ENCODE data around the gene CCDC33.

CCDC33 gene

DNA sequence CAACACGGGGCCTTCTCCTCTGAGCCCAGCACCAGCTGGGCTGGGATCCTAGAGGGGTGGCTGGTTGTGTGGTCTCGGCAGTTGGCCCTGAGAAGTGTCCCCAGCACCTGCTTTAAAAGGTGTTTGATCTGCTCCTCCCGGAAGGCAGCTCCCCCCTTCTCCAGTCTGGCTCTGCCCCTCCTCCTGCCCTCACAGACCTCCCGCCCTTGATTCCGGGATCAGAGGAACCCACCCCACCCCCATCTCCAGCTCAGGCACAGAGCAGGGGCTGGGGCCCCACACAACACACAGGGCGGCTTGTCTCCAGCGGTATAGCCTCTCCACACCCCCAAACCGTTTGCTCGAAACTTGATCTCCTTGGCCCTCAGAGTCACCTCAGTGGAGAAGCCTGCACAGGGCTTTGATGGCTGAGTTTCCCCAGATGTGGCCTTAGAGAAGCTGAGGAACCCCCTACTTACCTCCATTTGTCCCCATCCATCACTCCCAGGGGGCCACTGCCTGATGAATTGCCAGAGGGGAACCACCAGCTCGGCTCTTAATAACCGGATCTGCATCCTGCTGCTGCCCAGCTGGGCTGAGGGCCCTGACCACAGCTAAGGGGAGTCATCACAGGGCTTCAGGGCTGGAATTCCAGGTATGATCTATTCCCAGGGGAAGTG lies 27.1 kb upstream of the CCDC33 start:
- in situ Hi-C loops (cut with MboI; ENCODE audit: low sequenced_read_pairs): no loop called here

DNA sequence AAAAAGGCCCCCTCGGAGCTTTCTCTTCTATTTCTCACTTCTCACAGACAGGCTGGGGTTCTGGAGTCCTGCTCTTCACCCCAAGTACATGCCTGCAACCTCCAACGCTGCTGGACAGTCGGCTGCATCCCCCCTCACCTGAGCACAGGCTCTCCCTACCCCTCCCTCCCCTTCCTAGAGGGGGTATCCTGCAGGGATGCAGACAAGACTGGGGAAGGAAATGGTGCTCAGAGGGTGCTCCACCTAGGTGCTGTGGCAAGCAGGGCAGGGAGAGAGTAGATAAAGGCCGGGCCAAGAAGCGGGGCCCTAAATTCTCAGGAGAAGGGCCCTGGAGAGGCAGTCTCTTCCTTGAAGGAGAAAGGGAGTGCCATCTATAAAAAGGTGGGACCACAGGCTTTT lies 26.6 kb upstream of the CCDC33 start:
- in situ Hi-C loops (cut with MboI; ENCODE audit: low sequenced_read_pairs): no loop called here

DNA sequence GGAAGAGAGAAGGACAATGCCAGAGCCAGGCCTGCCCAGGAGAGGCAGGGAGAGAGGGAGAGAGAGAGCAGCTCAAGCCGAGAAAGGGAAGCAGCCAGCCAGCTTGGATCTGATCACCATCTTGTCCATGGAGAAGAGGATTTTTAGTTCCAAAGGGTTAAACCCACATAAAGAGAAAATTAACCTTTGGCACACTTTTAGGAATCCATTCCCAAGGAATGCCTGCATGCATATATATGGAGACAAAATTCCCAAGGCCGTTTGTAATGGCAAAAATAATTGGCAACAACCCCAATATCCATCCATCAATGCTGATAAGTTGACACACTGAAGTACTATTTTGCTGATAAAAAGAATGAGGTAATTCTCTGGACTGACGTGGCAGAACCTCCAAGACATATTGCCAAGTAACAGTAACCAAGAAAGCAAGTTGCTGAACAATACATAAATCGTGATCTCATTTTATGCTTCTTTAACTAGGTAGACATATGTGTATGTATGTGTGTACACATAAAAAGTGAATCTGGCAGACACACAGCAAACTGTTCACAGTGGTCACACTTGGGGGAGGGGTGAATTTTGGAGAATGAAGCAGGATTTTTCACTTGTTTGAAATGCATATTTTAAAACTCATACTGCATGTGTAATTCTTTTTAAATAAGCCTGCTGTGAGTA lies 26.0 kb upstream of the CCDC33 start:
- in situ Hi-C loops (cut with MboI; ENCODE audit: low sequenced_read_pairs): no loop called here

DNA sequence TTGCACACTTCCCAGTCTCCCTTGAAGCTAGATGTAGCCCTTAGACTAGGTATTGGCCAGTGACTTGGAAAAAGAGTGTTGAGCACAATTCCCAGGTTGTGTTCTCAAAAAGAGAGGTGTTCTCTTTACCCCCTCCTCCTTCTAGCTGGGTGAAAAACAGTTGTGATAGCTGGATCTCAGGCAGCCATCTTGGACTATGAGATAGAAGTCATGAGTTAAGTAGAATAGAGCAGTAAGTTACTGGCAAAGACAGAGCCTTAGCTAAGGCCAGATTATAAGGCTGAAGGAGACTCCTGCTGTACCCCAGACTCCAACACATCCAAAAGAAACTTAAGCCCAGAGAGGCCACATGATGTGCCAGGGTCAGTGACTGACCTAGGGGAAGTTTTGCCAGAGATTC lies 25.4 kb upstream of the CCDC33 start:
- in situ Hi-C loops (cut with MboI; ENCODE audit: low sequenced_read_pairs): no loop called here

DNA sequence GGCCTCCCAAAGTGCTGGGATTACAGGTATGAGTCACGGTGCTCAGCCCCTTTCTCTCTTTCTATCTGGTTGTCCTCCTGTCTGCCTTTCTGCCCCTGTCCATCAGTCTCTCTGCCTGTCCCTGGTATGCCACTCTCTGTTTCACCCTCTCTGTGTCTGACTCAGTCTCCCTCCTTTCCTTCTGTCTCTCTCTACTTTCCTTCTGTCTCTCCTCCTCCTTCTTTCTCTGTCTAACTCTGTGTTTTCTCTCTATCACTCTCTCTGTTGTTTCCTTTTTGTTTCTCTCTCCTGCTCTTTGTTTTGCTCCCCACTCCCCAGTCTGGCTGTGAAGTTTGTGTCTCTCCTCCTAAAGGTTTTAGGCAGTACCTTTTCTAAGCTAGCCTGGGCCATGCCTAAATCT lies 24.5 kb upstream of the CCDC33 start:
- in situ Hi-C loops (cut with MboI; ENCODE audit: low sequenced_read_pairs): no loop called here

DNA sequence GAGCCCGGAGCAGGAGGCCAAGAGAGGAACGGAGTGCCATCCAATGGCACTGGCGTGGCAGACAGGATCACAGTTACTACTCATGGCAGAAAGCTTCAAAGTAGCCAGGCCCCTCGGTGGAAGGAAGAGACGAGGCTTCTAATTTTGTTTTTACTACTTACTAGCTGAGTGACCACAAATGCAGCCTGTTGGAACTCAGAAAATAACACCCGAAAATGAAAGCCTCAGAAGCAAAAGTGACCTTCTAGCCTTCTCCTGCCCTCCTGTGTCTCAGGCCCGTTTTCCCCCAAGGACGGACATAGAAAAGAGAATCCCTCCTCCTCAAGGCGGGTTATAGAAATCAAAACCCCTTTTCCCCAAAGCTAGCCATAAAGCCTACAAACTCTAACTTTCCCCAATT lies 23.6 kb upstream of the CCDC33 start:
- in situ Hi-C loops (cut with MboI; ENCODE audit: low sequenced_read_pairs): no loop called here

DNA sequence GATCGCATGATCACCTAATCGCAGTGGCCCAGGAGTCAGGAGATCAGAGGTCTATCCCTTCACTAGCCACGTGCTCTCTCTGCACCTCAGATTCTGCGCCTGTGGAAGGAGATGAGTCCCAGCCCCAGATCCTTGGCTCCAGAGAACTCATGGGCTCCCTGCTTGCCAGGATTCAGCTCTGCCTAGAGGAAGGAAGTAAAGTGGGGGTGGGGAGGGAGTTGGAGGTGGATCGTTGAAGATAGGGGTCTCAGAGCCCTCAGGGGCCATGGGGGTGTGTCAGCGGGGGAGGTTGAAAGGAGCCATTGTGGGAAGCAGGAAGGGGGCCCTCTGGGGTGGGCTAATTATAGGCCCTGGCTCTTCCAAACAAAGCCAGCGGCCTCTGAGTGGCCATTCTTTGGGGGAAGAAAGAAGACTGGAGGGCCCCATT lies 22.3 kb upstream of the CCDC33 start:
- in situ Hi-C loops (cut with MboI; ENCODE audit: low sequenced_read_pairs): no loop called here

DNA sequence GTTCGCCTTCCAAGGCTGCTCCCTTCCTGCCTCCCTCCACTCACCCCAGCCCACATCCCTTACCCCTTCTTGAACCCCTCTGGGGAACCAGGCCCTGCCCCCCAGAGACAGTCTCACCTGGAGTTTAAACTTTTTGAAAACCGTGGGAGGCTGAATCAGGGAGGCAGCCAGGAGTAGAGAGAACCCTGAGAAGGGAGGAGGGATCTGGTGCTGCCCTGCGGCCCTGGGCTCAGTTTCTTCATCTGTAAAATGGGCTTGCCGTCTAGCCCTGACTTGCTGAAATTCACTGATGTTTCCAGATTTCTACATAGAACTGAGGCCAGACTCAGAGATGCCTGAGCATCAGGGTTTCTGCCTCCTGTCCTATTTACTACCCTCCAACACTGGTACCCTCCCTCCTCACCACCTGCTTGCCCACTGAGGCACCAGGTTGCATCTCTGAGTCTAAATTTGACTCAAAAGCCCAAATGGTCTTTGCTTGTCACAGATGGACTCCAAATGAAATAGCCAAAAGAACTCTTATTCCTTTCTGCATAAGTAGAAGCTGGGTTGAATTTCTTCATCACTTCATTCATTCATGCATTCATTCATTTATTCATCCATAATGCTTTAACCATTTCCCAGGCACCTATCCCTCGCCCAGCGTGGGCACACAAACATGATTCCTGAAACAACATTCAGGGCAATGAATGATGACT lies 21.7 kb upstream of the CCDC33 start:
- in situ Hi-C loops (cut with MboI; ENCODE audit: low sequenced_read_pairs): no loop called here

DNA sequence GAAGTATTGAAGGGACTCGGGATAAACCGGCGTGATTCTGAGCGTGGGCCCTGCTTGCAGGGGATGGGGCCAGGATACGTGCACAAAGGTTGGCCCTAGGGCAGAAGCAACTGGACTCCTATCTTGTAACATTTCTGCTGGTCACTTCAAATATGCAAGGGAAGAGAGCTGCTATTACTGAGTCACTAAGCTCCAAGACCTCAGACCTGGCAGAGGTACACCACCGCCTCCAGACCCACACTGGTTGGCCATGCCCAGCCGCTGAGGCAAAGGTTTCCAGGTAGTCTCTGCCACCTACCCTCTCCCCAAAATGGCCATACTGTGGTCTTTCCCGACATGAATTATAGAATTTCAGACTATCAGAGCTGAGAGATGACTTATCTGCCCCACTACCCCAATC lies 20.2 kb upstream of the CCDC33 start:
- in situ Hi-C loops (cut with MboI; ENCODE audit: low sequenced_read_pairs): no loop called here

DNA sequence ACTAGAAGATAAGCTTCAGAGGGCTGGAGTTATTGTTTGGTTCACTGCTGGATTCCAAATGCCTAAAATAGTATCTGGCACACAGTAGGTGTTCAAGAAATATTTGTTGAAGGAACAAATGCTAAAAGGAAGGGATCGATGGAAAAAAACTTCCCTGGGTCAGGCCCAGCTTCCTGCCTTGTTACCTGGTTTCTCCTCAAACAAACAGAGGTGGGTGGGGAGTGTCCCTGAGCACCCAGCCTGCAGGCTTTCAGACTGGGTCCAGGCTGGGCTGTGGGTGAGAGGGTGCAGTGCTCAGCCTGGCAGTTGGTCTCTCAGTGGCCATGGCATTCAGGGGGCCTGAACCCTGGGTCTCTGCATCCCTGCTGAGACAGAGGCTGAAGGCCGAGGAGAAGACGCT lies 19.2 kb upstream of the CCDC33 start:
- in situ Hi-C loops (cut with MboI; ENCODE audit: low sequenced_read_pairs): no loop called here

DNA sequence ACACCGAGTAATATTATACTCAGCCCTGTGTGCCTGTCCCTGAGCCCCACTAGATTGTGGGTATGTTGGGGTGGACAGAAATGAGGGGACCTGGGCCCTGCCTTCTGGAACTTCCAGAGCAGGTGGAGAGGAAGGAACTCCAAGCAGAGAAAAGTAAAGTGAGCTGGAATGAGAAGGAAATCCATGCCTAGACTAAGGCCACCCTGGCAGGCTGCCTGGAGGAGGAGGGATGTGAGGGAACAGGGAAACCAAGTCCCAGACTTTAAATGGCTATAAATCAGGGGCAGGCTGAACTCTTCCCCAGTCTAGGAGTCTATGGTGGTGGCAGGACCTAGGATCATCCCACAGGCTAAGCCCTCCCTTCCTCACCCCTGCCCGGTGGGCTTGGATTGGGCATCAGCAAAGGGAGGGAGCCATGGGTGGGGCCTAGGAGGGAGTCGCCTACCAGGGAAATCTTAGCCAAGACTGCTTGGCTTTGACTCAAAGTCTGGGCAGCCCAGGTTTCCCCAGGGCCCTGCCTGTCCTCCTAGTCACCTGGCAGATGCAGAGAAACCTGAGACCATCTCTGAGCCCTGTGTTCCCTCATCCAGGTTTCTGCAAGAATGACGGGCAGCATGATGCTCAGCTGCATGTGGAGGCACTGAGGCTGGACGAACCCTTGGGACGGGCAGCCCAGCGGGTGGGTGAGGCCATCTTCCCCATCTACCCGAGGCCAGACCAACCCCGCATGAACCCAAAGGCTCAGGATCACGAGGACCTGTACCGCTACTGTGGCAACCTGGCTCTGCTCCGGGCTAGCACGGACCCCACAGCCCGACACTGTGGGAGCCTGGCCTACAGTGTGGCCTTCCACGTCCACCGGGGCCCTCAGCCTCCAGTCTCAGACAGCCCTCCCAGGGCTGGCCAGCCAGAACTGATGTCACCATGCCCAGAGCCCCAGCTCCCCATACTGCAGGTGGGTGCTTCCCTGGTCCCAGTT lies 17.9 kb upstream of the CCDC33 start:
- in situ Hi-C loops (cut with MboI; ENCODE audit: low sequenced_read_pairs): no loop called here

DNA sequence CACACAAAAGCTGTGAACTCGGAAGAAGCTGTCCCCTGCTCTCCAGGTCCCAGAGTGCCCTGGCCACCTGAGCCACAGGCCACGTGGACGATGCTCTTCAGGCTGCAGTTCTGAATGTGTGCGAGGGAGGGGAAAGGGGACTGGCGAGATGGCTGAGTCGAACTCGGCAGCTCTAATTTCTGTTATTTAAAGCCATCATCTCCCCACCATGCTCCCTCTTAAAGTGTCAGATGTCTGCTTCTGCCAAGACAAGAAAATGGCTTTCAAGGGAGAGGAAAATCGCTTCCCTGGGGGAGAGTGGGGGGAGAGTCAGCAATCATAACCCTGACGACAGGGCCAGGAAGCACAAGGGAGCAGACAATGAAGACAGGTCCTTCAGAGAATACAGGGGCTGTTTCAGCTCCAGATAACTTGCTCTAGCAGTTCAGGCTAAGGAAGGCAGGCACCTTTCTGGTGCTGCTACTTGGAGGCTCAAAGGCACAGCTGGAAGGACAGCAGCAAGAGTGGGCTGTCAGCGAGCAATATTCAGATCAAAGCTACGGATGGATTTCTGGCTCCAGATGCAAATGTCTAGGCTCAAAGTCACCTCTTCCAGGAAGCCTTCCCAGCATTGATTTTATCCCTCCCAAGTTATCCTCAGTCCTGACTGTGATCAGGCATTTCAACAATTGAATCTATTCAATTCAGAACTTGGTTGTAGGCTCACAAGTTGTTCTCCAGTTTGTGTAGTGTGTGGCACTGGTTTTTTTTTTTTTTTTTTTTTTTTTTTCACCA lies 15.5 kb upstream of the CCDC33 start:
- in situ Hi-C loops (cut with MboI; ENCODE audit: low sequenced_read_pairs): no loop called here

DNA sequence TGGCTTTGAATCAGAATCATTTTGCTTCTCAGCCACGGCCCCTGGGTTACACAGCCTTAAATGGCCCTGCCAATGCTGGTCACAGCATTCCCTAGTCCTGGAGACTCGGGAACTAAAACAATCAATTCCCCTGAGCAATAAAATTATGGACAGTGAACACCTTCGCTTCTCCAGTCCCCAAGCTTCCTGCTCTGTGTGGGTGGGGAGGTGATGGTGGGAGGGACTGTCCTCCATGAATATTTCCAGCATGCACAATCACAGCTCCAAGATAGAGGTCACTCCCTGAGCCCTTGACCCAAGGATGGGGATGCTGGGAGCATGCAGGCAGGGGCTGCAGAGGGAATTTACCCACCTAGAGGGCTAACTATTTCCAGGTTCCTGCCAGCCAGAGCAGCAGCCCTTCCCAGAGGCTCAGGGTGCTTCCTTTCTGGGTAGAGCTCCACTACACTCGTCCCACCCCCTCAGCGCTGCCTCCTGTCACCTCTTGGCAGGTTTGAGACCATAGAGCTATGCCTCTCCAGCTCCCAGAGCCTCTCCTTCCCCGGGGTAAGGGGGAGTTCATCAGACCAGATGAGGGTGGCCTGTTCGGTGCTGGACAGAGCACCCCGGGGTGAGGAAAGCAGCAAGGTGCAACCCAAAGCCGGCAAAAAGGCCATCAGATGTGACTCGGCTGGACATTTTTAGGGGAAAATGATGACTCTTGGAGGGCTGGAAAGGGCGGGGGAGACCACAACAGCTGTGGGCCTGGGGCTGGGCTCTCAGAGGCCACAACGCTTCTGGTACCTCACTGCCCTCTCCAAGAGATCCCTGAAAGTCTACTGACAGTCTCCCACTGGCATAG lies 14.5 kb upstream of the CCDC33 start:
- in situ Hi-C loops (cut with MboI; ENCODE audit: low sequenced_read_pairs): no loop called here

DNA sequence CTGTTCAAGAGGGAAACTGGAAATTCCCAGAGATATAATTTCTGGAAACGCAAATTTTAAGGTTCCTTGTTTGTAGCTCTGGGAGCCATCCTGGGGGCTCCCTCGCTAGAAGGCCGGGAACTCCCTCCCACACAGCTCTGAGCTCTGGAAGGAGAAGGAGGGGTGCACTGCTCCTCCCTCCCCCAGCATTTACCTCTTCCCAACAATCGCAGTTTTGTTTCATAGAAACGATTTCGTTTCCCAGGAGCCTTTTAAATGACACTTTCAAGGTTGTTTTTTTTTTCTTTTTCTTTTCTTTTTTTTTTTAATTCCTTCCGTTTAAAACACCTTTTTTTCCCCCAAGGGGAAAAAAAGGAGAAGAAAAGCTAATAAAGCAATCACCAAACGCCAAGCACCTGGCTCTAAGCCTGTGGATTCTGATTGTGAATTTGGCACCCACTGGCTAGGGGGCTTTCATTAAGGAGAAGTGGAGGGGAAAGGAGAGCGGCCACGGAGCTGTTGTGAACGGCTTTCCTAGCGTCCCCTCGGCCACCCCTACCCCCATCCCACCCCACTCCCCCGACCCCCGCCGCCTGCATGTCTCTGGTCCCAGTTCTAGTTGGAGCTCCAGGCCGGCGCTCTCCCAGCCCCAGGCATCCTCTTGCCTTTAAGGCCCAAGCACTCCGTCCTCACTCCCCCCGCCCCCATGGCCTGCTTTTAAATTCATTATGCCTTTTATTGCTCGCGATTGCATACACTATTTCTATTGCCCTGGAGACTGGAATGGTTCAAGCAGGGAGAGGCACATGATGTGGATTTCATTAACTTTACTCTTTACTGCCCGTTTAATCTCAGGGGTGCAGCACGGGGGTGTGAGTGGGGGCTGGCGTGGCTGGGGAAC lies 13.6 kb upstream of the CCDC33 start:
- in situ Hi-C loops (cut with MboI; ENCODE audit: low sequenced_read_pairs): no loop called here

DNA sequence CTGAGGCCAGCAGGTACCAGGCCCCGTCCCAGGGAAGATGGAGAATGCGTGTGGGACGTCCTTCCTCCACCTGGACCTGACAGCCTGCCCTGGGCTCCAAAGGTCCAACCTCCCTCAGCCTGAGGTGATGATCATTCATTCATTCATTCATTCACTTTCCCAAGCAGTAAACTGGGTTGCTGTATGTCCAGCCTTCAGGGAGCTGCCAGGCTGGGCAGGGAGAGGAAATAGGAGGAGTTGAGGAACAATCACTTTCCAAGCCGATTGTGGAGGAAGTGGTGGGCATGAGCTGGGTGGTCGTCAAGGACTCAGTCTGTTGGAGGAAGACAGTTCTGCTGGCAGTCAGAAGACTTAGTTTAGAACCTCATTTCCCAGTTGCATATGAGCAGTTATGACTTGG lies 10.2 kb upstream of the CCDC33 start:
- in situ Hi-C loops (cut with MboI; ENCODE audit: low sequenced_read_pairs): no loop called here

DNA sequence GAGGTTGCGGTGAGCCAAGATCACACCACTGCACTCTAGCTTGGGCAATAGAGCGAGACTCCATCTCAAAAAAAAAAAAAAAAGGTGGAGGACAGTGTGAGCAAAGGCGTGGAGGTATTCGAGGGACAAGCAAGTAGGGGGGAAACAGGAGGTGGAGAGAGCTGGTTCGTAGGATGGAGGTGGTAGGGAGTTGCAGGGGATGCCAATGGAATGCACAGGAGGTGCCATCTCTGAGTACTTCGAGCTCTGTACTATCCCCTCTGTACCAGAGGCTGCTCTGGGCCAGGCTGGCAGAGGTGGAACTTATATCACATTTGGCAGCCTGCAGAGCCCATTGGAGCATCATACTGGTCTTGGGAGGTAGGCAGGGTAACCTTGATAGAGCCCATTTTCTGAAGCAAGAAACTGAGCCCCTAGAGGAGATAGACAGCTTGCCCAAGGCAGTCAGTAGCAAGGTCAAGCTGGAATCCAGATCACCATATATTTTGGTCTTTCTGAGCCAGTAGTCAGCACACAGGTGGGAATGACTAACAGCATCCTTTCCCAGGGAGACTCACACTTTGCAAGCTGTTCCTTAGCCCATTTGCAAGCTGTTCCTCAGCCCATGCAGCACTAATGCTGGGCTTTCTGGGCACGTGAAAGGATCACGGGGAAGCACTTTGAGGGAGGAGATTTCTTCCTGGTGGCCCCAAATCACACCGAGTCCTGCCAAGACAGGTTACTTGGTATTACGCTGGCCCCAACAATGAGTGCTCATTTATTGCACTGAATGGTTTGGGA lies 9.2 kb upstream of the CCDC33 start:
- in situ Hi-C loops (cut with MboI; ENCODE audit: low sequenced_read_pairs): no loop called here

DNA sequence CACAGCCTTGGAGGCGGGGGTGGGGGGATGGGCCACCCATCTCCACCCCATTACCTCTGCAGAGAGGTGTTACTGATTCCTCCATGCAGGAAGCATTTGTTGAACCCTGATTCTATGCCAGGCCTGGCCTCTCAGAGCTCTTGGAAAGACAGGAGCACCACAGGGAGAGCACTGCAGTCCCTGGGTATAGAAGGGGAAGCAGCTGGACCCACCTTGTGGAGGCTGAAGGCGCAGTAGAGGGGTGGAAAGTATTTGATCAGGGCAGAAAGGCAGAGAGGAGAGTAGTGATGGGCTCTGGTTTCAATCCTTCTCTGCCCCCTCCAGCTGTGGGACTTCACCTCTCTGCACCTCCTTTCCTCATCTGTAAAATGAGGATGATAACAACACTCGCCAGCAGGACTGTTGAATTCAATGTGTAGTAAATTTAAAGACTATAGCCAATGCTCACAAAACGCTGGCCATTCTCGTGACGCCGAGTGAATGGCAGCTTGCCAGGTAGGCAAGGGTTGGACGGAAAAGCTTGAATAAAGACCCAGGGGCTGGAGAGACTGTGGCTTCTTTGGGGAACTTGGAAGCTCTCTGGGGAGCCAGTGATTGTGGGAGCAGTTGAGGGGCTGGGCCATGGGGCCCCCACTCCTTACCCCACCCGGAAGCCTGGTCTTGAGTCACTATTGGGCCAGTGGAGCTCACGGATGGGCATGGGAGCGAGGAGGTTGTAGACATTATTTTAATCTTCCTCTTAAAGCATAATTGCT lies 8.0 kb upstream of the CCDC33 start:
- in situ Hi-C loops (cut with MboI; ENCODE audit: low sequenced_read_pairs): no loop called here
